HG02678 (cell line): Measurements from ENCODE around the gene TMEM38B.
"Not testable (repeated sequence)": the region's sequence is repeated elsewhere in the genome, so short reads cannot be mapped to it uniquely, and the experiment has no call there.

Experiments
- ATAC-seq: cut with Tn5 transposase; IDR thresholded peaks from one replicate; pipeline ENCODE4 v1.9.1; 2021; ENCODE audit warnings: mild to moderate bottlenecking, moderate library complexity; ENCODE audit not compliant: unreplicated experiment

Gene TMEM38B

GRCh38 chr9:105714020-105714331 is 19.6 kb downstream of the TMEM38B start:
- no peak for ATAC-seq

DNA sequence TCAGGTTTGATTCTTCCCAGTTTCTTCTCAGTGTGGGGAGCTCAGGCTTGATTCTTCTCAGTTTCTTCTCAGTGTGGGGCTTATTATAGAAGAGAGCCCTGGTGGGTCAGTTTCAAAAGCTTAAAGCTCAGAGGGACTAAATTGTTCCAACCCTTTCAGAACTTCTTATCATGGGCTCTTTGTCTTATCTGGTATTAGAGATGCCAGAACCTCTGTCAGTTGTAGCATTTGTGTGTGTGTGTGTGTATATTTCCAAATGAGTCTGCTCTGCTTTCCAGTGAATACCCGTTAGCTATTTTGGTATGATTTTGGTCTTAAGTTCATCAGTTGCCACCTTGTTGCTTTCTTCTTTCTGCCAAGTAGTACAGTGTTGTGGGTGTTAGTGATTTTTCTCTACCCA is 21.8 kb downstream of the TMEM38B start:
- ATAC-seq: no peak

GRCh38 chr9:105722099-105722498 is 27.8 kb downstream of the TMEM38B start:
- no peak for ATAC-seq

DNA sequence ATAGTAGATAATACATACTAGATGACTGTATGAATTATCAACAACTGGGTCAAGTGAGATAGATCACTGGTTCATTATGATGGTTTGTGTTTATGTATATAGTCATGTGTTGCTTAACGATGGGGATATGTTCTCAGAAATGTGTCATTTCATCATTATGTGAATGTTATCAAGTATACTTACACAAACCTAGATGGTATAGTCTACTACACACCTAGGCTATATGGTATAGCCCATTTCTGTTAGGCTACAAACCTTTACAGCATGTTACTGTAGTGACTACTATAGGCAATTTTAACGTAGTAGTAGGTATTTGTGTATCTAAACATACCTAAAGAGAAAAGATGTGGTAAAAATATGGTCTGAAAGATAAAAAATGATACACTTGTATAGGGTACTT is 31.0 kb downstream of the TMEM38B start:
- no peak for ATAC-seq

GRCh38 chr9:105728230-105728629 is 33.9 kb downstream of the TMEM38B start:
- not testable (repeated sequence) for ATAC-seq

- ATAC-seq: not testable (repeated sequence)
Measured at GRCh38 chr9:105731420-105731819, 37.1 kb downstream of the TMEM38B start.

GRCh38 chr9:105735366-105735765 is 41.0 kb downstream of the TMEM38B start:
- no peak for ATAC-seq

DNA sequence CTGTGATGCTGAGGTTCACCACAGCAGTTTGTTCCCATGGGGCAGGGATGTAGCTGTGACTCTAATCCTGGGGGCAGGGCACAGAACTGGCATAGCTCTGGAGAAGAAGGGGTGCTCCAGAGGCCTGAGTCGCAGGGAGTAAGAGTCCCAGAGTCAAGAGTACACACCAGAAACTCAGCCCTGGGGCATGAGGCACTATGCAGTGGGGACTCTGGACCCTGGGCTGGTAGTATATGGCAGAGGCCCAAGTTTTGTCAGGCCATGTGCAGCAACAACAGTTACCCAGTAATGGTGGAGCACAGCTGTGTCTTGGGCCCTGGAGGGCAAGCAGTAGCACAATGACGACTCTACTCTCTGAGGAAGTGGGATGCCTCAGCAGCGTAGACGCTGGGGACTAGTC is 42.9 kb downstream of the TMEM38B start:
- ATAC-seq: no peak

GRCh38 chr9:105742088-105742487 is 47.7 kb downstream of the TMEM38B start:
- no peak for ATAC-seq

- not testable (repeated sequence) for ATAC-seq
Measured at GRCh38 chr9:105747325-105747724, 53.0 kb downstream of the TMEM38B start.

- ATAC-seq: no peak
Measured at GRCh38 chr9:105751761-105752160, 57.4 kb downstream of the TMEM38B start.

DNA sequence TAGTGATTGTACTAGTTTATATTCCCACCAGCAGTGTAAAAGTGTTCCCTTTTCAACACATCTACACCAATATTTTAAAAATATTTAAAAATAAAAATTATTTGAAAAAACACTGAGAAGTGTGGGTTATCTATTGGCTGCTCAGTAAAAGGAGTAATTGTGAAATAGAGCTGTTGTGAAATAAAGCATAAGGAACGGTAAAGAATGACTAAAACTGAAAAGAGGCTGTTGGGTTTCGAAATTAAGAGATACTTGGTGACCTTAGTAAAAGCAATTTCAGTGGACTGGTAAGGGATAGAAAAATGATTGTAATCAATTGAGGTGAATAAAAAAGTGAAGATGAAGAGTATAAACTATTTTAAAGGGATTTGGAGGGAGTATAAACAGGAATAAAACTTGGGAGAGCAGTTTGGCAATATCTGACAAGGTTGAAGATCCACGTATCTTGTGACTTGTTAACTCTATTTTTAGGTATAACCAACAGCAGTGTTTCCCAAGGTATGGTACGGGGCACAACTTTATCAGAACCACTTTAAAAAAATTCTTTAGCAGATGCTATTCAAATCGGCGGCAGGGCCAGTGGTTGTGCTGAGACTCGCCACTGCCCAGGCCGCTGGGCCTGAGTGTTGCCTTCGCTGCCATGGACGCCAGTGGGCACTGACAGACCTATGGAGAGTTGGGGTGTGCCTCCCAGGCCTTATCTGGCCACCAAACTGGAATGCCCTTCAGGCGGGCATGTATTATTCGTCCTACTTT is 63.3 kb downstream of the TMEM38B start:
- no peak for ATAC-seq

- no peak for ATAC-seq
Measured at GRCh38 chr9:105760053-105760452, 65.7 kb downstream of the TMEM38B start.

- ATAC-seq: not testable (repeated sequence)
Measured at GRCh38 chr9:105782561-105783494, 88.5 kb downstream of the TMEM38B start.

- ATAC-seq: not testable (repeated sequence)
Measured at GRCh38 chr9:105783495-105783872, 89.1 kb downstream of the TMEM38B start.

GRCh38 chr9:105786796-105787195 is 92.5 kb downstream of the TMEM38B start:
- ATAC-seq: not testable (repeated sequence)

DNA sequence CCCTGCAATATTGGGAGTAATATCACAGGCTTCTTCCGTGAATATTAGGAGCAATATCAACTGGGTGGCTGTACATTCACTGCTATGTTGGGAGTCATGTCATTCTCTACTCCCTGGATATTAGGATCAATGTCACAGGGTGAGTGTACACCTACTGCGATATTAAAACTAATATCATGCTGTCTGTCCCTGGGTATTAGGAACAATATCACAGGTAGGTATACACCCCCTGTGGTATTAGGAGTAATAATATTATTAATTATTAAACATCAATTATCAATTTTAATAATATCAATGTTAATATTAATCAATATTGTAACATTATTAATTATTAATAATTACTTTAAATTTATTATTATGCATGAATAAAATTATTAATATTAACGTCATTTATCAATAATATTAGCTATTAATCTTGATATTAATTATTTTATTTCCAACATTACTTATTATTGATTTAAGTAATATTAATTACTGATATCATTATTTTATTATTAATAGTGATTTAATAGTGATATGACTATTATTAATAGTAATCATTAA is 121.9 kb downstream of the TMEM38B start:
- ATAC-seq: no peak

GRCh38 chr9:105816981-105817380 is 122.6 kb downstream of the TMEM38B start:
- ATAC-seq: no peak

DNA sequence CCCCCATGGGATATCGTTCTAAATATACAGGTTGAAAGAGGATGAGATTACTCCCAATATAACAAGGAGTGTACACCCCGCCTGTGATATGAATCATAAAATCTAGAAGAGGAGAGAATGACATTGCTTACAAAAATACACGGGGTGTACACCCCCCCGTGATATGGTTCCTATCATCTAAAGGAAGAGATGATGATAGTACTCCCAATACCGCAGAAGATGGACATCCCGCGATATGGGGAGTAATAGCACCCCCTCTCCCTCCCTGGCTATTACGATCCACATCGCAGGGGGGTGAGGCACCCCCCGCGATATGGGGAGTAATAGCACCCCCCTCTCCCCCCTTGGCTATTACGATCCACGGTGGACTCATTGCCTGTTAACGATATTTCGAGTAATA is 124.6 kb downstream of the TMEM38B start:
- ATAC-seq: no peak

GRCh38 chr9:105822814-105823213 is 128.5 kb downstream of the TMEM38B start:
- ATAC-seq: no peak
